OCI-LY3 (cell line): ENCODE measurements around the gene MROH7.

ENCODE experiments used
- H2AFZ ChIP-seq: fragments of 200-600, 300-600 bp; shearing (Covaris generic); 2 replicates; pipeline ENCODE4 v1.6.0; 2014; ENCODE audit warnings: antibody characterized with exemption, low read depth, low read length
- H3K27ac ChIP-seq: fragments of 200-600, 300-600 bp; sonication (generic); 2 replicates; pipeline ENCODE4 v1.5.1; 2014; ENCODE audit warnings: mild to moderate bottlenecking, low read length, moderate library complexity, mixed read lengths
- H3K27me3 ChIP-seq: fragments of 200-600, 300-600 bp; sonication (generic); 2 replicates; pipeline ENCODE4 v1.6.1; 2014; ENCODE audit warnings: low read depth, low read length, mixed read lengths
- H3K36me3 ChIP-seq: fragments of 200-600, 300-600 bp; sonication (generic); replicated peaks from 2 replicates; pipeline ENCODE3; 2014; ENCODE audit warnings: low read depth, low read length, mixed read lengths
- H3K4me1 ChIP-seq: fragments of 300-600, 200-600 bp; sonication (generic); 2 replicates; pipeline ENCODE4 v1.6.1; 2014; ENCODE audit warnings: low read length, mixed read lengths
- H3K4me2 ChIP-seq: fragments of 200-600, 300-600 bp; sonication (generic); 2 replicates; pipeline ENCODE4 v1.6.1; 2014; ENCODE audit warnings: low read length, mixed read lengths
- H3K4me3 ChIP-seq: fragments of 300-600, 200-600 bp; sonication (generic); 2 replicates; pipeline ENCODE4 v1.5.1; 2014; ENCODE audit warnings: antibody characterized with exemption, mild to moderate bottlenecking, low read length, moderate library complexity
- H3K79me2 ChIP-seq: fragments of 300-600, 200-600 bp; shearing (Covaris generic); 2 replicates; pipeline ENCODE4 v1.6.1; 2014; ENCODE audit warnings: mild to moderate bottlenecking, low read length, mixed read lengths
- H3K9ac ChIP-seq: fragments of 300-600, 200-600 bp; shearing (Covaris generic); 2 replicates; pipeline ENCODE4 v1.6.0; 2014; ENCODE audit warnings: mild to moderate bottlenecking, low read length, moderate library complexity
- H3K9me3 ChIP-seq: fragments of 200-600, 300-600 bp; shearing (Covaris generic); 2 replicates; pipeline ENCODE4 v1.6.1; 2014; ENCODE audit warnings: low read length, mixed read lengths; ENCODE audit not compliant: insufficient read depth
- H4K20me1 ChIP-seq: fragments of 200-600, 300-600 bp; sonication (generic); 2 replicates; pipeline ENCODE4 v1.6.1; 2016; ENCODE audit warnings: low read length, mixed read lengths; ENCODE audit not compliant: insufficient read depth
- CTCF ChIP-seq: fragments of 200-600, 300-600 bp; sonication (generic); IDR thresholded peaks from 2 replicates; pipeline ENCODE4 v1.5.1; 2014; ENCODE audit warnings: antibody characterized with exemption, low read length, low read depth
- EZH2phosphoT487 ChIP-seq: fragments of 200-600 bp; shearing (Covaris generic); IDR thresholded peaks from 2 replicates; pipeline ENCODE4 v1.6.1; 2018; ENCODE audit warnings: antibody characterized with exemption, mixed run types, low read depth

MROH7 gene

GRCh38 chr1:54754045-54754444 lies 112.5 kb downstream of the MROH7 start:
- Histone ChIP-seq H4K20me1 (no peaks in the 10 kb centered on the region), H3K27ac (no peak overlapping the region), H3K36me3 (no peaks in the 10 kb centered on the region), H3K9ac (no peak overlapping the region), H3K27me3 (no peaks in the 10 kb centered on the region), H2AFZ (no peak overlapping the region), H3K4me3 (no peak overlapping the region), H3K4me2 (no peak overlapping the region), H3K9me3 (no peaks in the 10 kb centered on the region), H3K79me2 (no peaks in the 10 kb centered on the region), H3K4me1 (no peaks in the 10 kb centered on the region)
- no peak for TF ChIP-seq CTCF
- no peak for TF ChIP-seq EZH2phosphoT487

GRCh38 chr1:54754486-54755285 lies 113.1 kb downstream of the MROH7 start:
- H4K20me1 ChIP-seq: no peaks in the 10 kb centered on the region
- no peak overlapping the region for H3K9ac ChIP-seq
- H3K4me1 ChIP-seq: no peaks in the 10 kb centered on the region
- no peak overlapping the region for H3K4me2 ChIP-seq
- no peak overlapping the region for H3K4me3 ChIP-seq
- no peaks in the 10 kb centered on the region for H3K36me3 ChIP-seq
- no peaks in the 10 kb centered on the region for H3K27me3 ChIP-seq
- H2AFZ ChIP-seq: no peak overlapping the region
- no peaks in the 10 kb centered on the region for H3K79me2 ChIP-seq
- no peak overlapping the region for H3K27ac ChIP-seq
- no peak for TF ChIP-seq CTCF
- no peak for TF ChIP-seq EZH2phosphoT487
- H3K9me3 ChIP-seq: no peaks in the 10 kb centered on the region

GRCh38 chr1:54757833-54758232 lies 116.2 kb downstream of the MROH7 start:
- H3K4me3 ChIP-seq: no peak overlapping the region

More at GRCh38 chr1:54757833-54758232, 116.2 kb downstream of the MROH7 start:
- Histone ChIP-seq H3K9ac (no peak overlapping the region), H4K20me1 (no peaks in the 10 kb centered on the region), H3K36me3 (no peaks in the 10 kb centered on the region), H3K4me2 (no peak overlapping the region), H3K9me3 (no peaks in the 10 kb centered on the region), H3K27ac (no peak overlapping the region), H3K79me2 (peaks cover under 1% of the 10 kb centered on the region), H3K4me1 (no peaks in the 10 kb centered on the region), H3K27me3 (no peaks in the 10 kb centered on the region), H2AFZ (no peak overlapping the region)
- no peak for TF ChIP-seq EZH2phosphoT487
- TF ChIP-seq CTCF: no peak
